Naive thymus-derived CD8-positive, alpha-beta T cell (primary cell): ENCODE data around the gene ANXA6. TPM values are rescaled to one million over a fixed set of nuclear protein-coding genes. Genes with fewer than 3 reads are reported as not detected.
A peak's percentile ranks its signal among the peaks of the same experiment; 100 is the strongest.

ENCODE experiments used
- ATAC-seq, 2 donors: fragments of 150-1000 bp; cut with Tn5 transposase in 1 of 2; sonication (Bioruptor Pico), chemical (Tn5 transposase) in 1 of 2; 1 replicate in 1 of 2; 2 replicates in 1 of 2; pipeline ENCODE4 v1.10.0; 2021; ENCODE audit warnings: mild to moderate bottlenecking in 2 of 2, moderate library complexity in 2 of 2
- POLR2A ChIA-PET: fragments of 350-600 bp; sonication (Branson Sonifier 250); formaldehyde crosslinking; loops from one replicate; lab custom pipeline; 2021; ENCODE audit warnings: antibody characterized with exemption; lab: Charles Lee
- DNase-seq, 10 donors: peaks; one replicate each; pipeline versions ENCODE4 v3.0.0 to v3.0.0-alpha.2; 2020 to 2022
- H3K27ac Mint-ChIP-seq, 10 donors: one replicate each; pipeline ENCODE4 v1.8.0; 2020 to 2022; ENCODE audit warnings: mild to moderate bottlenecking in 10 of 10, mixed read lengths in 10 of 10, moderate library complexity in 4 of 10, inconsistent platforms in 1 of 10
- H3K27me3 Mint-ChIP-seq, 5 donors: one replicate each; pipeline ENCODE4 v1.8.0; 2021 to 2022; ENCODE audit warnings: mixed read lengths in 5 of 5
- H3K36me3 Mint-ChIP-seq, 3 donors: one replicate each; pipeline ENCODE4 v1.8.0; 2020 to 2022; ENCODE audit warnings: mixed read lengths in 3 of 3, mild to moderate bottlenecking in 2 of 3, inconsistent platforms in 1 of 3
- H3K4me1 Mint-ChIP-seq, 4 donors: one replicate each; pipeline ENCODE4 v1.8.0; 2021 to 2022; ENCODE audit warnings: mixed read lengths in 4 of 4
- H3K4me3 Mint-ChIP-seq, 10 donors: one replicate each; pipeline ENCODE4 v1.8.0; 2020 to 2022; ENCODE audit warnings: mild to moderate bottlenecking in 10 of 10, mixed read lengths in 10 of 10, moderate library complexity in 6 of 10, inconsistent platforms in 1 of 10
- H3K9me3 Mint-ChIP-seq, 9 donors: one replicate each; pipeline ENCODE4 v1.8.0; 2020 to 2022; ENCODE audit warnings: mixed read lengths in 9 of 9, mild to moderate bottlenecking in 3 of 9, inconsistent platforms in 1 of 9, moderate library complexity in 1 of 9
- polyA plus RNA-seq, 3 donors: library from polyadenylated mRNA; unstranded; fragments of 300-500 nt; fragmentation: Illumina TruSeq; gene quantifications; one replicate each; pipeline ENCODE4 v1.2.3, GENCODE V29; 2021
- total RNA-seq, 8 experiments: library from RNA in 2 of 8; stranded (reverse) in 2 of 8; gene quantifications; one replicate each; pipeline ENCODE4 v1.2.3 and lab custom pipeline; 2021 to 2026

ANXA6 gene
- total and polyA plus RNA-seq, 5 experiments from 2014 or later = 242 to 359 (median 318) TPM

DNA sequence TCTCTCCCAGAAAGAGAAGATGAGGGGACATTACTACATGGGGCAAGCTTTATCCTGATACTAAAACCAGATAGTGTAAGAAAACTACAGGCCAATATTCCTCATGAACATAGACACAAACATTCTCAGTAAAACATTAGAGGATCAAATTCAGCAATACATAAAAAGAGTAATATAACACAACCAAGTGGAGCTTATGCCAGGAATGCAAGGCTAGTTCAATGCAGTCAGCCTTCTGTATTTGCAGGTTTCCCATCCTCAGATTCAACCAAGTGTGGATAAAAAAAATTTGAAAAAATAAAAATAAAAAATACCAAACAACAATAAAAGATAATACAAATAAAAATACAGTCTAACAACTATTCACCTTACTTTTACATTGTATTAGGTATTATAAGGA is 35.0 kb upstream of the ANXA6 start:
- Mint-ChIP-seq H3K36me3 (peaks cover 49 to 83% (median 68%) of the 10 kb centered on the region in 3 donors), H3K27ac (peak overlapping the region in 4 of 10 donors; percentile 37 to 49 (median 44)), H3K27me3 (no peaks in the 10 kb centered on the region), H3K9me3 (peaks cover 11 to 35% (median 23%) of the 10 kb centered on the region in 9 donors), H3K4me3 (no peak overlapping the region), H3K4me1 (peaks cover 40 to 78% (median 67%) of the 10 kb centered on the region in 4 donors)
- no peak for ATAC-seq
- POLR2A ChIA-PET = interaction anchor here (0.6 to 4.1 kb wide), 7 partner anchors 9 to 434 kb away, joined by 3 to 28 read pairs (median 5); partner anchors contain the start of genes CCDC69 and DCTN4
- DNase-seq = no peak

- POLR2A ChIA-PET = interaction anchor here (0.7 to 4.1 kb wide), 8 partner anchors 8 to 567 kb away, joined by 3 to 28 read pairs (median 5); partner anchors contain the start of genes ATOX1 and CCDC69
- peaks cover 42 to 75% (median 69%) of the 10 kb centered on the region in 4 donors for H3K4me1 Mint-ChIP-seq
- H3K36me3 Mint-ChIP-seq = peaks cover 44 to 83% (median 70%) of the 10 kb centered on the region in 3 donors
- ATAC-seq = no peak
- DNase-seq = no peak
- H3K4me3 Mint-ChIP-seq = peak overlapping the region in 7 of 10 donors; percentile 10 to 64 (median 20)
- H3K27me3 Mint-ChIP-seq = no peaks in the 10 kb centered on the region
- peaks cover 11 to 35% (median 23%) of the 10 kb centered on the region in 9 donors for H3K9me3 Mint-ChIP-seq
- H3K27ac Mint-ChIP-seq = peak overlapping the region; percentile 0 to 85 (median 55)
Observed at GRCh38 chr5:151191661-151192060, 34.1 kb upstream of the ANXA6 start.

GRCh38 chr5:151189151-151189550 is 31.6 kb upstream of the ANXA6 start:
- POLR2A ChIA-PET = interaction anchor here (0.8 to 1.4 kb wide), 4 partner anchors 10 to 46 kb away, joined by 3 to 5 read pairs (median 3); no protein-coding TSS in a partner anchor
- H3K9me3 Mint-ChIP-seq = peaks cover 11 to 35% (median 23%) of the 10 kb centered on the region in 9 donors
- peak overlapping the region in 8 of 10 donors; percentile 5 to 86 (median 50) for H3K27ac Mint-ChIP-seq
- H3K36me3 Mint-ChIP-seq = peaks cover 40 to 90% (median 74%) of the 10 kb centered on the region in 3 donors
- H3K27me3 Mint-ChIP-seq = no peaks in the 10 kb centered on the region
- H3K4me3 Mint-ChIP-seq = peak overlapping the region in 2 of 10 donors; percentile 6 to 43
- no peak for DNase-seq
- H3K4me1 Mint-ChIP-seq = peaks cover 35 to 62% (median 56%) of the 10 kb centered on the region in 4 donors
- ATAC-seq = no peak

DNA sequence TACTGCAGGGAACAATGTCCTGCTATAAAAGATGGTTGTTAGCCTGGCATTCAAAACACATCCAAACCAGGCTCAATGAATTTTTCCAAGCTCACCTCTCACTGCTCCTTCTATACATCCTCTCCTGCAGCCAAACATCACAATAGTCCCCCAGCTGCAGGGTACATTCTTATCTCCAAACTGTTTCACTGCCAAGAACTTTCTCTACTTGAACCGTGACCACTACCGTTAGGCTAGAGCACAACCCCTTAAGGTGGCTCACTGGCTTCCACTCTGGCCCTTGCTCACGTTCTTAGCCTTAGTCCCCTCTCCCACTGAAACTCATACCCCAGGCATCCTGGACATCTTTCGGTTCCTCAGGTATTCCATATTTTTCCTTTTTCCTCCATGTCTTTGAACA is 29.0 kb upstream of the ANXA6 start:
- POLR2A ChIA-PET = interaction anchor here (1.0 to 1.6 kb wide), 2 partner anchors 22 to 66 kb away, joined by 4 to 9 read pairs; partner anchors contain the start of gene GM2A
- H3K4me1 Mint-ChIP-seq = peaks cover 28 to 48% (median 39%) of the 10 kb centered on the region in 4 donors
- no peak overlapping the region for H3K4me3 Mint-ChIP-seq
- H3K9me3 Mint-ChIP-seq = peaks cover 9 to 27% (median 16%) of the 10 kb centered on the region in 9 donors
- ATAC-seq = no peak
- DNase-seq = no peak
- peak overlapping the region; percentile 11 to 83 (median 68) for H3K27ac Mint-ChIP-seq
- H3K36me3 Mint-ChIP-seq = peaks cover 29 to 93% (median 61%) of the 10 kb centered on the region in 3 donors
- no peaks in the 10 kb centered on the region for H3K27me3 Mint-ChIP-seq

DNA sequence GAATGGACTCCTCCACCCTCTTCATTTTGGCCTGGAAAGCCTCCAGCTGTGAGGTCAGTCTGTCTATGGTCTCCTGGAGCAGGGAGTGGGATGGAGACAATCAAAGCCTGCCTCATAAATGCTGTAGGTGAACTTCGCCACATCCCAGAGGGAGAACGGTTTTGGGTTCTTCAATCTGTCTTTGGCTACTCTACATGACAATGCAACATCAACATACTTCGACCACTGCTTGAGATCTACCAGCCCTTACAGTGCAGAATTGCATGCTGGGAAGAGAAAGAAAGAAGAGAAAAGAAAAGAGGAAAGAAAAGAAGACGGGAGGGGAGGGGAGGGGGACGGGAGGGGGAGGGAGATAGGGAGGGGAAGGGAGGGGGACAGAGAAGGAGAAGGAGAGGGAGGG is 28.5 kb upstream of the ANXA6 start:
- POLR2A ChIA-PET = no interaction called here

GRCh38 chr5:151184316-151185042 is 26.9 kb upstream of the ANXA6 start:
- DNase-seq (no peak), ATAC-seq (no peak)
- Mint-ChIP-seq H3K27me3 (no peaks in the 10 kb centered on the region), H3K4me1 (peaks cover 18 to 40% (median 28%) of the 10 kb centered on the region in 4 donors), H3K9me3 (peaks cover 2 to 9% (median 8%) of the 10 kb centered on the region in 9 donors), H3K4me3 (no peak overlapping the region), H3K36me3 (peaks cover 9 to 86% (median 46%) of the 10 kb centered on the region in 3 donors), H3K27ac (peak overlapping the region in 7 of 10 donors; percentile 16 to 76 (median 43))
- POLR2A ChIA-PET = interaction anchor here (1.1 to 1.5 kb wide), 3 partner anchors 13 to 31 kb away, joined by 3 to 5 read pairs (median 3); no protein-coding TSS in a partner anchor

More for the DNA sequence above, 28.5 kb upstream of the ANXA6 start:
- peak overlapping the region in 6 of 10 donors; percentile 16 to 81 (median 46) for H3K27ac Mint-ChIP-seq
- H3K27me3 Mint-ChIP-seq = no peaks in the 10 kb centered on the region
- peaks cover 24 to 93% (median 56%) of the 10 kb centered on the region in 3 donors for H3K36me3 Mint-ChIP-seq
- no peak overlapping the region for H3K4me3 Mint-ChIP-seq
- DNase-seq (no peak), ATAC-seq (no peak)
- H3K9me3 Mint-ChIP-seq = peaks cover 7 to 23% (median 12%) of the 10 kb centered on the region in 9 donors
- H3K4me1 Mint-ChIP-seq = peaks cover 24 to 43% (median 35%) of the 10 kb centered on the region in 4 donors

- DNase-seq (no peak), ATAC-seq (no peak)
- Mint-ChIP-seq H3K27me3 (no peaks in the 10 kb centered on the region), H3K27ac (peak overlapping the region in 7 of 10 donors; percentile 16 to 76 (median 43)), H3K4me3 (no peak overlapping the region), H3K9me3 (peaks cover 0 to under 1% (median 0%) of the 10 kb centered on the region in 9 donors), H3K36me3 (peaks cover under 1 to 83% (median 44%) of the 10 kb centered on the region in 3 donors), H3K4me1 (peaks cover 13 to 40% (median 30%) of the 10 kb centered on the region in 4 donors)
- POLR2A ChIA-PET = interaction anchor here (0.8 to 1.5 kb wide), 4 partner anchors 8 to 32 kb away, joined by 3 to 5 read pairs (median 3); no protein-coding TSS in a partner anchor
Observed at GRCh38 chr5:151183456-151184245, 26.1 kb upstream of the ANXA6 start.

DNA sequence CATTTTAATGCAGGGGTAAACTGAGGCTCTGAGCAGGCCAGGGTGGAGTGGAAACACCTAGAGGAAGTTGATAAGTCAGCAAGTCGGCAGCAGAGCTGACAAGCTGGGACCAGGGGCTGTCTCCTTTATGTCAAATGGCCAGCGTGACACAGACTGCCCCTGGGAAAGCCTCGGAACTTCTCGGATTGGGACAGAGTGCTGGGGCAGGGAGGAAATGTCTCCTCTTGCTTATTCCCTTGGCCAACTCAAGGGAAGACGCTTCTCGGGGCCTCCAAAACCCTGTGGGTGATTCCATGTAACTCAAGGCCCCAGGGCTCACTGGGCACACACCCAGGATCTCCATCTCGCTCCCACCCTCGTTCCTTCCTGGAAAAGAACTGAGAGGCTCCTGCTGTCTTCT is 25.4 kb upstream of the ANXA6 start:
- DNase-seq (no peak), ATAC-seq (no peak)
- Mint-ChIP-seq H3K36me3 (peaks cover 0 to 81% (median 45%) of the 10 kb centered on the region in 3 donors), H3K9me3 (no peaks in the 10 kb centered on the region), H3K4me3 (no peak overlapping the region), H3K4me1 (peaks cover 13 to 43% (median 34%) of the 10 kb centered on the region in 4 donors), H3K27ac (peak overlapping the region in 3 of 10 donors; percentile 5 to 52 (median 29)), H3K27me3 (no peaks in the 10 kb centered on the region)
- POLR2A ChIA-PET = interaction anchor here (0.7 to 1.4 kb wide), 3 partner anchors 9 to 47 kb away, joined by 3 to 5 read pairs (median 3); no protein-coding TSS in a partner anchor

DNA sequence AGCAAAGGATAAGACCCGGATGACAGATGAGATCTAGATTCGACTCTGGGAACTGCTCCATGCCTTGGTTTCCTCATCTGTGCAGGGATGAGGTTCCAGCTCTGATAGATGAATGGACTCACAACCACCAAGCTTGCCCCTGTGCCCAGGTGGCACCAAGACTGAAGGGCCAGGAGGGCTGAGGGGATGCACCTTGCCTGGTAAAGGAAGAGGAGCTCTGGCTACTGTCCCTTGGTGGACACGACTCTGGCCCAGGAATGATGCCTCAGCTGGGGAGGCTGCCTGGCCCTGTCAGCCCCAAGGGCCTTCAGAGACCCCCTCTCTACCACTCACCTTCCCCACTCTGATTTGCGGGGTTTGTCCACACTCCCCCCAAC is 24.9 kb upstream of the ANXA6 start:
- DNase-seq = no peak
- Mint-ChIP-seq H3K9me3 (no peaks in the 10 kb centered on the region), H3K36me3 (peaks cover 0 to 76% (median 41%) of the 10 kb centered on the region in 3 donors), H3K27ac (peak overlapping the region in 9 of 10 donors; percentile 56 to 91 (median 77)), H3K27me3 (no peaks in the 10 kb centered on the region), H3K4me3 (no peak overlapping the region), H3K4me1 (peaks cover 15 to 39% (median 34%) of the 10 kb centered on the region in 4 donors)
- POLR2A ChIA-PET = interaction anchor here (0.7 to 1.4 kb wide), 2 partner anchors 10 to 48 kb away, joined by 3 to 5 read pairs; no protein-coding TSS in a partner anchor
- no peak for ATAC-seq

DNA sequence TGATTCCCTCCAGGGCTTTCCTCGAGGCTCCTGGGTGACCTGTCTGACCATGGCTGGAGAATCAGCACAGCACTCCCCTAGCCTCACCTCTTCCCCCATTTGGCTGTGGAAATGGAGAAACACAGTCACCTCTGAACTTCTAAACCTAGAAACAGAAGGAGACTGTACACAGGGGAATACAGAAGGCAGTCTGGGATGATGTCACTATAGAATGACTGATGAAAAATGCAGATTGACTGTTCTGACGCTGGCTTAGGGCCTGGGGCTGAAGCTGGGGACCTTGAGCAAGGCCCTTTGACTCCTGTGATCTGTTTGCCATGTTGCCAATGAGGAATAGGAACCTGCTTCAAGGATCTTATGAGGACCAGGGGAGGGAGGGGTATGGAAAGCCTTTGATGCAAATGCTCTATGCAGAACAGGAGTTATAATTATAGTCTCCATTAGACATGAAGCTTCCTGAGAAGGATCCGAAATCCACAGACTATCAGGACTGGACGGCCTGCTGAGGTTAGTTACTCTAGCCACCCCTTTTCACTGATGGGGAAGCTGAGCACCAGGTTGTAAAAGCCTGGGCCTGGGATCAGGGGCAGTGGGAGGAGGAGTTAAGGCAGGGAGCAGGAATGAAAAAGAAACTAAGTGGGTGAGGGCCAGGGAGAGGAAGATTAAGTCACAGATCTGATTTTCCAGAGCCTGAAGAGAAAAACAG is 24.4 kb upstream of the ANXA6 start:
- POLR2A ChIA-PET = interaction anchor here (1.4 kb wide), 1 partner anchor 10 kb away, joined by 5 read pairs; no protein-coding TSS in a partner anchor

GRCh38 chr5:151180291-151180690 is 22.7 kb upstream of the ANXA6 start:
- no peaks in the 10 kb centered on the region for H3K9me3 Mint-ChIP-seq
- peaks cover 9 to 37% (median 24%) of the 10 kb centered on the region in 4 donors for H3K4me1 Mint-ChIP-seq
- no peak overlapping the region for H3K4me3 Mint-ChIP-seq
- H3K27ac Mint-ChIP-seq = peak overlapping the region in 7 of 10 donors; percentile 35 to 80 (median 72)
- no peaks in the 10 kb centered on the region for H3K27me3 Mint-ChIP-seq
- POLR2A ChIA-PET = interaction anchor here (0.9 to 1.3 kb wide), 2 partner anchors 44 to 58 kb away, joined by 3 read pairs; partner anchors contain the start of gene CCDC69
- peaks cover 0 to 55% (median 26%) of the 10 kb centered on the region in 3 donors for H3K36me3 Mint-ChIP-seq
- ATAC-seq = no peak
- no peak for DNase-seq

More for the DNA sequence above, 24.4 kb upstream of the ANXA6 start:
- Mint-ChIP-seq H3K27ac (peak overlapping the region; percentile 63 to 91 (median 77)), H3K9me3 (no peaks in the 10 kb centered on the region), H3K4me3 (no peak overlapping the region), H3K27me3 (no peaks in the 10 kb centered on the region), H3K36me3 (peaks cover 0 to 70% (median 39%) of the 10 kb centered on the region in 3 donors), H3K4me1 (peaks cover 16 to 39% (median 35%) of the 10 kb centered on the region in 4 donors)
- ATAC-seq = no peak
- DNase-seq = no peak
